Activated naive CD4-positive, alpha-beta T cell treated with anti-CD3 and anti-CD28 coated beads, Interleukin-2, amount 50 U/mL, for 72 hours (primary cell): Measurements from ENCODE around the gene MRPL57. TPM values are rescaled to one million over a fixed set of nuclear protein-coding genes. Genes with fewer than 3 reads are reported as not detected.
"Not testable (repeated sequence)": the region's sequence is repeated elsewhere in the genome, so short reads cannot be mapped to it uniquely, and the experiment has no call there.

Experiments used
- ATAC-seq, 2 donors: fragments of 150-1000 bp; cut with Tn5 transposase; 2 replicates each; pipeline ENCODE4 v1.10.0; 2021; ENCODE audit warnings: mild to moderate bottlenecking in 2 of 2, moderate library complexity in 2 of 2
- DNase-seq, 2 donors: peaks; one replicate each; pipeline ENCODE4 v3.0.0; 2021 to 2022; ENCODE audit warnings: low spot score in 2 of 2
- H3K27ac Mint-ChIP-seq, 2 donors: one replicate each; pipeline ENCODE4 v1.8.0; 2022; ENCODE audit warnings: mild to moderate bottlenecking in 2 of 2, mixed read lengths in 2 of 2
- H3K36me3 Mint-ChIP-seq, 2 donors: one replicate each; pipeline ENCODE4 v1.8.0; 2022; ENCODE audit warnings: mixed read lengths in 2 of 2
- H3K9me3 Mint-ChIP-seq, 2 donors: one replicate each; pipeline ENCODE4 v1.8.0; 2022; ENCODE audit warnings: mixed read lengths in 2 of 2
- total RNA-seq, 2 donors: library from RNA; stranded (reverse); gene quantifications; one replicate each; pipeline ENCODE4 v1.2.3, GENCODE V29; 2022

Gene MRPL57
- total RNA-seq = 10 to 100 TPM; 12.4 to 23.9 TPM

DNA sequence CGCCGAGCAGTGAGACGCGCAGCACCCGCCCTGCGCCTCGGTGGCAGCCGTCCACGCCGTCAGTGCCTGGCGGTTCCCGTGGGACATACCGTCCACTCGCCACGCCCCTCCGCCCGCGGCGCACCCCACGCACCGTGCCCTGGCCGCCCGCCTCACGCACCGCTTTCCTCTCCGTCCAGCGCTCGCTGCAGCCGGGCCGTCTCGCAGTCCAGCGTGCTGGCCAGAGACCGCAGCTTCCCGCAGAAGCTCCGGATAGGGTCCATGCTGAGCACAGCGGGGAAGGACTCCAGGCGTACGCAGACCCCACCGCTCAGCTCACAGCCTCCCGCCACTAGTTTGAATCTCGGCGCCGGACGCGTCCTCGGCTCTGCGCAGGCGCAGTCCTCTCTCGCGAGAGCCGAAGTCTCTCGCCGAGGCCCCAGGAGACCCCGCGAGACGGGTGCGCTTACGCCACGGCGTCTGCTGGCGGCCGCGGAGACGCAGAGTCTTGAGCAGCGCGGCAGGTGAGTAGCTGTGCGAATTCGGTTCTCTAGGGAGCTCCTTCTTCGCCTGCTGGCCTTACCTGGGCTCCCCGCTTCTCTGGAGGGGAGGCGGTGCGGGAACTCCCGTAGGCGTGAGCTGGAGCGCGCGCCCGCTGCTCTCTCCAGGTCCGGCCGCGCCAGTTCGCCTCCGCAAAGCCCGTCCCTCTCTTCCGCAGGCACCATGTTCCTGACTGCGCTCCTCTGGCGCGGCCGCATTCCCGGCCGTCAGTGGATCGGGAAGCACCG, at the start of gene MRPL57, which contains the start of gene SKA3:
Gene MRPL57, plus strand, starts transcription at position 444 of the 767 bp plus-strand sequence. Its CDS starts 259 bp downstream, at position 703.
Gene SKA3, minus strand, starts transcription at position 338 of the 767 bp plus-strand sequence. Its CDS starts 75 bp downstream, at position 263.
- peaks cover 13 to 20% of the 10 kb centered on the region in 2 donors for H3K36me3 Mint-ChIP-seq
- DNase-seq = peak; percentile 95 to 96
- peak within 1 kb of the TSS; percentile 96 to 98 for H3K27ac Mint-ChIP-seq
- ATAC-seq = peak; percentile 95
- H3K9me3 Mint-ChIP-seq = no peaks in the 10 kb centered on the region

DNA sequence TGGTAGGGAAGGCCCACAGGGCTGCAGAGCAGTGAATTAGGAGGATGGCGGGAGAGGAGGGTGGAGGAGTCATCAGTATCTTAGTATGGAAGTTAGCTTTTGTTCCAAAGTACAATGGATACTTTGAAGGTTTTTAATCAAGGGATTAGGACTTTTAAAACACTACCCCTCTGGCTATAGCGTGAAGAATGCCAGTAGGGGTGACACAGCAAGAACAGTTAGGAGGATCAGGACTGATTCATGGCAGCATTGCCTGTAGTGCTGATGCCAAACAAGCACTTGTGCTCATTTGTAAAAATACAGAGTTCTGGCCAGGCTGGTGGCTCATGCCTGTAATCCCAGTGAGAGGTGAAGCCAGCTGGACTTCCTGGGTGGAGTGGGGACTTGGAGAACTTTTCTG, 46.3 kb upstream of the MRPL57 start:
- no peak for ATAC-seq
- no peak for DNase-seq

DNA sequence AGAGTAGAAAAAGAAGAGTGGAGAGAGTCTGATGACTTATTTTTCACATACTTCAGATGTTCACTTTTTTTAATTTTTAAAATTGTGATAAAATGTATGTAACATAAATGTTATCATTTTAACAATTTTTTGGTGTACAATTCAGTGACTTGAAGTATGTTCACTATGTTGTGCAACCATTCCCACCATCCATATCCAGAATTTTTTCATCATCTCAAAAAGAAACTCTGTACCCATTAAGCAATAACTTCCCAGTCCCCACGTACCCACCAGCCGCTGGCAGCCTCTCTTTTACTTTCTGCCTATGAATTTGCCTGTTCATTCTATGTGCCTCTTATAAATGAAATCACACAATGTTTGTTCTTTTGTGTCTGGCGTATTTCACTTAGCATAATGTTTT, 43.4 kb upstream of the MRPL57 start:
- DNase-seq = no peak
- Mint-ChIP-seq H3K36me3 (no peaks in the 10 kb centered on the region), H3K9me3 (no peaks in the 10 kb centered on the region), H3K27ac (no peak overlapping the region)
- ATAC-seq = no peak

More for the DNA sequence above, 46.3 kb upstream of the MRPL57 start:
- no peaks in the 10 kb centered on the region for H3K36me3 Mint-ChIP-seq
- no peaks in the 10 kb centered on the region for H3K9me3 Mint-ChIP-seq
- no peak overlapping the region for H3K27ac Mint-ChIP-seq

DNA sequence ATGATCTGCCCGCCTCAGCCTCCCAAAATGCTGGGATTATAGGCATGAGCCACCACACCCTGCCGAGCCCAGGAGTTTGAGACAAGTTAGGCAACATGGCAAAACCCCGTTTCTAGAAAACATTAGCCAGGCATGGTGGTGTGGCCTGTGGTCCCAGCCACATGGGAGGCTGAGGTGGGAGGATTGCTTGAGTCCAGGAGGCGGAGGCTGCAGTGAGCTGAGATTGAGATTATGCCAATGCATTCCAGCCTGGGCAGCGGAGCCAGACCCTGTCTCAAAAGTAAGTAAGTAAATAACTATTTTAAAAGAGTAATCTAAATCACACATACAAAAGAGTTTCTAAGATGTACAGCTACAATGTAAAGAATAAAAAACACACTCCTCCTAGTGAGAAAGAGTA, 42.0 kb upstream of the MRPL57 start:
- ATAC-seq (no peak), DNase-seq (no peak)
- Mint-ChIP-seq H3K36me3 (peaks cover under 1% of the 10 kb centered on the region in 2 donors), H3K27ac (no peak overlapping the region), H3K9me3 (no peaks in the 10 kb centered on the region)

DNA sequence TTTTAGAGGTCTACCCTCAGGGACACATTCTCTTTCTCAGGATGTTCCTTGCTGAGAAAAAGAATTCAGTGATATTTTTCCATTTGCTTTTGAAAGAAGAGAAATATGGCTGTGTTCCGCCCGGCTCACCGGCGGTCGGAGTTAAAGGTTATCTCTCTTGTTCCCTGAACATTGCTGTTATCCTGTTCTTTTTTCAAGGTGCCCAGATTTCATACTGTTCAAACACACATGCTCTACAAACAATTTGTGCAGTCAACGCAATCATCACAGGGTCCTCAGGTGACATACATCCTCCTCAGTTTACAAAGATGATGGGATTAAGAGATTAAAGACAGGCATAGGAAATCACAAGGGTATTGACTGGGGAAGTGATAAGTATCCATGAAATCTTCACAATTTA, 40.6 kb upstream of the MRPL57 start:
- DNase-seq, ATAC-seq, H3K27ac Mint-ChIP-seq, H3K9me3 Mint-ChIP-seq: not testable (repeated sequence)
- peaks cover 14% of the 10 kb centered on the region in 2 donors for H3K36me3 Mint-ChIP-seq

DNA sequence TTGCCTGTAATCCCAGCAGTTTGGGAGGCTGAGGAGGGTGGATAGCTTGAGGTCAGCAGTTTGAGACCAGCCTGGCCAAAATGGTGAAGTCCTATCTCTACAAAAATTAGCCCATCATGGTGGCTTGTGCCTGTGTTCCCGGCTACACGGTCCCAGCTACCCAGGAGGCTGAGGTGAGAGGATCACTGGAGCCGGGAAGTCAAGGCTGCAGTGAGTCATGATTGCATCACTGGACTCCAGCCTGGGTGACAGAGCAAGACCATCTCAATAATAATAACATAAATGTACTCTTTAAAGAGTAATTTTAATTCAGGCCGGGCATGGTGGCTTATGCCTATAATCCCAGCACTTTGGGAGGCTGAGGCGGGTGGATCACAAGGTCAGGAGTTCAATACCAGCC, 38.8 kb upstream of the MRPL57 start:
- Mint-ChIP-seq H3K36me3 (peaks cover 20 to 21% of the 10 kb centered on the region in 2 donors), H3K9me3 (no peaks in the 10 kb centered on the region), H3K27ac (no peak overlapping the region)
- no peak for ATAC-seq
- DNase-seq = no peak

DNA sequence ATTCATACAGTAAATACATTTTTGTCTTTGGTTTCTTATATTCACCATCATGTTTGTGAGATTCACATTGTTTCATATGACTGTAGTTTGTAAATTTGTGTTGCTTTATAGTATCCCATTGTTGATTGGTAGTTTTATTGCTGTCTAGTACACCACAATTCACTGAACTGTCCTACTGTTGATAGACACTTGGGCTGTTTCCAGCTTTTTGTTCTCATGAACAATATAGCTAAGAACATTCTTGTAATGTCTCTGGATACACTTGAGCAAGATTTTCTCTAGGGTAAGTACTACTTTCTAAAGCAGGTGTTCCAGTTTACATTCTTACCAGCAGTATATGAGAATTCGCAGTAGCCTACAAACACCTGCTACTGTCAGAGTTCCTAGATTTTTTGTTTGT, 37.9 kb upstream of the MRPL57 start:
- ATAC-seq (no peak), DNase-seq (no peak)
- Mint-ChIP-seq H3K27ac (peak overlapping the region; percentile 59 to 77), H3K36me3 (peaks cover 24 to 29% of the 10 kb centered on the region in 2 donors), H3K9me3 (no peaks in the 10 kb centered on the region)

DNA sequence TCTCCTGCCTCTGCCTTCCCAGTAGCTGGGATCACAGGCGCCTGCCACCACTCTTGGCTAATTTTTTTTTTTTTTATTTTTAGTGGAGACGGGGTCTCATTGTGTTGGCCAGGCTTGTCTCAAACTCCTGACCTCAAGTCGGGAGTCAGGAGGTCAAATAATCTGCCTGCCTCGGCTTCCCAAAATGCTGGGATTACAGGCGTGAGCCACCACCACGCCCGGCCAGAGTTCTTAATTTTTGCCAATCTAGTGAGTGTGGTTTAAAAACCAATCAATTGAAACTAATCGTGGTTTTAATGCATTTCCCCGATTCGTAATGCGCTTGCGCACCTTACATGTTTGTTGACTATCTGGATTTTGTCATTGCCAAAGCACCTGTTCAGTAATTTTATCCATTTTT, 37.1 kb upstream of the MRPL57 start:
- Mint-ChIP-seq H3K9me3 (no peaks in the 10 kb centered on the region), H3K36me3 (peaks cover 24 to 34% of the 10 kb centered on the region in 2 donors), H3K27ac (peak overlapping the region; percentile 95 to 100)
- DNase-seq = no peak
- ATAC-seq = no peak

DNA sequence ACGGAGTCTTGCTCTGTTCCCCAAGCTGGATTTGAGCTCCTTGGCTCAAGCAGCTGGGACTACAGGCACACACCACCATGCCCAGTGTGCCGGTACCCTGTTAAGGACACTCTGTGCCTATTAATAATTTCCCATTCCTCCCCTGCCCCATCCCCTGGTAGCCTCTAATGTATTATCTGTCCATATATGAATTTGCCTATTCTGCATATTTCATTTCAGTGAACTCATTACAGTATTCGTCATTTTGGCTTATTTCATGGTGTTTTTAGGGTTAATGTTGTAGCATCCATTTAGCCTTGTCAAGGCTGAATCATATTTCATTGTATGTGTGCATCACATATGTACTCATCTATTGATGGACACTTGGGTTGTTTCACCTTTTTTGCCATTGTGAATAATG, 33.7 kb upstream of the MRPL57 start:
- no peak for DNase-seq
- Mint-ChIP-seq H3K27ac (peak overlapping the region; percentile 38 to 93), H3K36me3 (peaks cover 24 to 44% of the 10 kb centered on the region in 2 donors), H3K9me3 (no peaks in the 10 kb centered on the region)
- no peak for ATAC-seq

DNA sequence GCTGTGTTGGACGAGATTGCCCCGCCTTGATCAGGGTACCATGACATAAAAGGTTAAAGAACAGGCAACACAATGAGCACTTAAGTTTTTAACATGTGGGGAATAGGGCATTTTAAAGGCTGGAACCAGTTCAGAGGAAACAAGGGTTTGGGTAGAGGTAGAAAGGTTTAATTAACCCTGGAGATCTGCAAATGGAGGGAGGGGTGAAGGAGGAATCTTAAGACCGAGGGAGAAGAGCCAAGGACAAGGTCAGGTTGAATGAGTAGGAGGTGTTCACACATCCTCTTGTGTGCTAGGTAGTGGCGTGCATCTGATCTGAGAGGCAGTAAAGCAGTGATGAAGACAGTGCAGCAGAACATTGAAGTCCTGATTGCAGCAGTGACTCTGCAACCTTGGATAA, 28.6 kb upstream of the MRPL57 start:
- peaks cover 2 to 27% of the 10 kb centered on the region in 2 donors for H3K36me3 Mint-ChIP-seq
- ATAC-seq = no peak
- peak overlapping the region; percentile 40 to 69 for H3K27ac Mint-ChIP-seq
- H3K9me3 Mint-ChIP-seq = no peaks in the 10 kb centered on the region
- no peak for DNase-seq

DNA sequence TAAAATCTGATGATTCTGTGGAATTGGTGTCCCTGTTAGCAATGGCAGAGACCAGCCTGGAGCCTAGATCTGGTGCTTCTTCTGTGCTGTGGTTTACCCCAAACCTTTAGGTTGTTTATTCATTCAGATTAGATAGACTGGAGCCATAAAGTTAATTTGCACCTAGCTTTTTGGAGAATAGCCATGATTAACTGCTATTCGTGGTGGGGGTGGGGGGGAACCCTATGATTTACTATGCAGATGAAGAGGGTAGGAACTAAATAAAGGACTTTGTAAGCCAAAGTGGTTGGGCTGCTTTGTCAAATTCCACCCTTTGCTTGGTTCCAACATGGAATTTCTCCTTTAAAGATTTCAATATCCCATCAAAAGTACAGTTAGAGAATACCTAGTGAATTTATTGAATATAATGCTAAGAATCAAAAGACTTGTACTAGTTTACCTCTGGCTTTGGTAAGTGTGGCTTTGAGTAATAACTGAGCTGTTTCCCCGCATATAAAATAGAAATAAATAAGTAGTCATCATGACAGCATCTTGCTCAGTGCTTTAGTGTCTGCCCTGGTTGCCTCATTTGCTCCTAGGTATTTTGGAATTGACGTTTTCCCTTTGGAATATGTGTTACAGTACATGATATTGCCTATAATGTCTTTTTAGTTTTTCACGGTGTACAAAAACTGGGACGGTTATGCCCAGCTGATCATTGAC, 27.8 kb upstream of the MRPL57 start:
- H3K27ac Mint-ChIP-seq = no peak overlapping the region
- ATAC-seq (no peak), DNase-seq (no peak)
- H3K36me3 Mint-ChIP-seq = peaks cover 0 to 18% of the 10 kb centered on the region in 2 donors
- no peaks in the 10 kb centered on the region for H3K9me3 Mint-ChIP-seq

DNA sequence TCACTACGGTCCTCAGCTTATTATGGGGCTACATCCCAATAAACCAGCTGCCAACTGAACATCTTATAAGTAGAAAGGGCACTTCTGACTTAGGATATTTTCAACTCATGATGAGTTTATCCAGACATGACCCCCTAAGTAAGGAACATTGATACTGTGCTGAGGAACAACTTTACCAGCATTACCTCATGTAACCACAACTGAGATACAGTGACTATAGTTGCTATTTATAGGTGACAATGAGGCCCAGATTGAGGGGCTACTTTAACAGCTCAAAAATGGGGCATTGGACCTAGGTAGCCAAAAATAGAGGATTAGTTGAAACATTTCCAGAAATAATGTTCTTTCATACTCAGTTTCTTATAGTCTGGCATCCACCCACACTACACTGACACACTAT, 26.9 kb upstream of the MRPL57 start:
- H3K36me3 Mint-ChIP-seq = peaks cover 0 to 21% of the 10 kb centered on the region in 2 donors
- no peak overlapping the region for H3K27ac Mint-ChIP-seq
- ATAC-seq (peak; percentile 26 to 39), DNase-seq (no peak)
- H3K9me3 Mint-ChIP-seq = no peaks in the 10 kb centered on the region

DNA sequence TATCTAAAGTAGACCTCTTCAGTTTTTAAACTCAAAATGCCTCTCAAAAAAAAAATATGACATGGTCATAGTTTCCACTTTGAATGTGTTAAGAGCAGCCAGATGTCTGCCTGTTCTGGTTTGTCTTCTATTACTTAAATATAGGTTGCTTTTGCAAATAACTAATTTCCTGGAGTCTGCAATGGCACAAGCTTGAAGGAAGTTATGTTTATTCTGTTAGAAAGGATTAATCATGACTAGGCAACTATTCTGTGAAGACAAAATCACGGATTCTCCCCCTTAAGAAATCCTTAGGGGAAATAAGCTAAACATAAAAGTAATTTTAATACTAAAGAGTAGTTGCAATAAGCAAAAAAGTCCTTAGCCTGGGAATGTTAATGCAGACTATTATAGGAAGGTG, 26.4 kb upstream of the MRPL57 start:
- DNase-seq = no peak
- no peaks in the 10 kb centered on the region for H3K9me3 Mint-ChIP-seq
- H3K27ac Mint-ChIP-seq = no peak overlapping the region
- peaks cover 0 to 26% of the 10 kb centered on the region in 2 donors for H3K36me3 Mint-ChIP-seq
- ATAC-seq = no peak

DNA sequence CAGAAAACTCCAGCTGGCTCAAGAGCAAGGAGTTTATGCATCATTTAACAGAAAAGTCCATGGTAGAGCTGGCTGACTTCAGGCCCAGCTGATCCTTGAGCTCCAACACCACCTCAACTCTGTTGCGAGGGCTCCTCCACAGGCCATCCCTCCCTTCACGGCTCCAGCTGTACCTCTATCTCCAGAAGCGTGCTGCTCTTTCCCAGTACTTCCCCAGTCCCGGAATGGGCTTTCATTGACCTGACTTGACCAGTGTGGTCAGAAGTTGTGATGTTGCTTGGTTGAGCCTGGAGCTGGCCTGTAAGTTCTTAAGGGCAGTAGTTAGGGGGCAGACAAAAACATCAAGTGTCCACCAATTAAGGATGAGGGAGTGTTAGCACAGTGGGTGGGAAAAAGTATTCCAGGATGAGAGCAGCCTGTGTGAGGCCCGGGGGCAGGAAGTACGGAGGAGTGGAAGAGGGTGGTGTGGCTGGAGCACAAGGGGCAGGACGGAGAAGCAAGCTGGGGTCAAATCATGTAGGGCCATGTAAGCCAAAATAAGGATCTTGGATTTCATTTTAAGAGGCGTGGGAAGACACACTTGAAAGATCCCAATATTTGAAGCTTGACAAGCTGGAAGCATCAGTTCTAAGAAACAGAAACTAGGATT, 24.1 kb upstream of the MRPL57 start:
- no peak for ATAC-seq
- Mint-ChIP-seq H3K27ac (no peak overlapping the region), H3K36me3 (peaks cover 0 to 20% of the 10 kb centered on the region in 2 donors), H3K9me3 (no peaks in the 10 kb centered on the region)
- no peak for DNase-seq

DNA sequence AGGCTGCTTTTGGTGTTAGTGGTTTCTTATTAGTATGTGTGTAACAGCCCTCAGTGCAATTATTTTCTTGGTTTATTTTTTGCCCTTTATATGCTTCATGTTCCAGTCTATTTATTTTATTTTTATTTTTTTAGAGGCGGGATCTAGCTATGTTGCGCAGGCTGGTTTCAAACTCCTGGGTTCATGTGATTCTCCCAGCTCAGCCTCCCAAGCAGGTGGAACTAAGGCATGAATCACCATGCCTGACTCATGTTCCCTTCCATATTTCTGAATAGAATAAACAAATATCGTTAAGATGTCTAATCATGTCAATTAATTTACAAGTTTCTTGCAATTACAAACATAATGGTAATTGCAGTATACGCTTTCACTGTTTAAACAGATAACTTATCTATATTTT, 11.8 kb upstream of the MRPL57 start:
- H3K27ac Mint-ChIP-seq = no peak overlapping the region
- no peak for ATAC-seq

DNA sequence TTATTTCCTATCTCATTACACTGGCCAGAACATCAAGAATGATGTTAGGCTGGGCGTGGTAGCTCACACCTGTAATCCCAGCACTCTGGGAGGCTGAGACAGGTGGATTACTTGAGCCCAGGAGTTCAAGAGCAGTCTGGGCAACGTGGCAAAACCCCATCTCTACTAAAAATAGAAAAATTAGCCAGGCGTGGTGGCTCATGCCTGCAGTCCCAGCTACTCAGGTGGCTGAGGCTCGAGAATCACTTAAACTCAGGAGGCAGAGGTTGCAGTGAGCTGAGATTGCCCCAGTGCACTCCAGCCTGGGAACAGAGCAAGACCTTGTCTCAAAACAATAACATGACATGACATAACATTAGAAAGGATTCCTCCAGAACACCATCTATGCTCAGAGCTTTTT, 10.9 kb upstream of the MRPL57 start:
- H3K36me3 Mint-ChIP-seq = peaks cover 5 to 16% of the 10 kb centered on the region in 2 donors
- not testable (repeated sequence) for H3K27ac Mint-ChIP-seq, DNase-seq, ATAC-seq, H3K9me3 Mint-ChIP-seq

More for the DNA sequence above, 11.8 kb upstream of the MRPL57 start:
- H3K36me3 Mint-ChIP-seq = peaks cover 5 to 17% of the 10 kb centered on the region in 2 donors
- DNase-seq = no peak
- H3K9me3 Mint-ChIP-seq = no peaks in the 10 kb centered on the region

DNA sequence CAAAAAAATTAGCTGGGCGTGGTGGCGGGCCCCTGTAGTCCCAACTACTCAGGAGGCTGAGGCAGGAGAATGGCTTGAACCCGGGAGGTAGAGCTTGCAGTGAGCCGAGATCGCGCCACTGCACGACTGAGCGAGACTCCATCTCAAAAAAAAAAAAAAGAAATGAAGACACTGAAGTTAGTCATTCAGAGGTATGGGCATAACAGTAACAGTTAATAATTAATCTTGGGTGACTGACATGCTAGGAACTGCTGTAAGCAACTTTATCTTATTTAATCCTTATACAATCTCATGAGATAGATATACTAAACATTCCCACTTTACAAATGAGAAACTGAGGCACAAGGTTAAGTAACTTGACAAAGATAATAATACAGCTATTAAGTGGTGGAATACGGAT, 5.0 kb upstream of the MRPL57 start:
- DNase-seq = no peak
- no peak for ATAC-seq
- H3K9me3 Mint-ChIP-seq = no peaks in the 10 kb centered on the region
- H3K36me3 Mint-ChIP-seq = peaks cover 11 to 25% of the 10 kb centered on the region in 2 donors
- H3K27ac Mint-ChIP-seq = peak overlapping the region in 1 of 2 donors; percentile 24
